ENCODE data around the gene PDE3A.

- TF ChIP-seq GATA3 (IDR thresholded peaks at IDR 0.05; ENCODE audit: low read depth, low read length) = no peak
- no peak for TF ChIP-seq GATA2 (IDR thresholded peaks at IDR 0.05; ENCODE audit: low read depth, low read length)
These were observed 72.1 kb downstream of the PDE3A start for GRCh38 chr12:20440408-20440807.

Data from SH-SY5Y (cell line).